Vagina (tissue), 2 donors: ENCODE results near the gene KLC1. TPM values are rescaled to one million over a fixed set of nuclear protein-coding genes. Genes with fewer than 3 reads are reported as not detected.

Source experiments
- DNase-seq, 2 donors: peaks; one replicate each; pipeline ENCODE4 v3.0.0-alpha.2; 2017; ENCODE audit errors: extremely low spot score in 2 of 2
- H3K27ac ChIP-seq: fragments of 200-600 bp; sonication (generic); one replicate; pipeline ENCODE4 v1.5.1; 2019
- H3K27me3 ChIP-seq: fragments of 200-600 bp; sonication (generic); one replicate; pipeline ENCODE4 v1.5.1; 2019
- H3K36me3 ChIP-seq, 2 donors: fragments of 200-600 bp; sonication (generic); one replicate each; pipeline ENCODE4 v1.5.1; 2017 to 2019
- H3K4me1 ChIP-seq: fragments of 200-600 bp; sonication (generic); one replicate; pipeline ENCODE4 v1.5.1; 2019
- H3K4me3 ChIP-seq, 2 donors: fragments of 200-600 bp; sonication (generic); 1 replicate in 1 of 2; 2 replicates in 1 of 2; pipeline ENCODE4 v1.5.1; 2016 to 2019
- H3K9me3 ChIP-seq: fragments of 200-600 bp; sonication (generic); one replicate; pipeline ENCODE4 v1.5.1; 2019
- CTCF ChIP-seq, 3 experiments: fragments of 450-650 bp in 2 of 3; fragments of 200-600 bp in 1 of 3; sonication (generic) in 1 of 3; IDR thresholded peaks; one replicate each; pipeline ENCODE4 v1.5.1; 2017 to 2019; ENCODE audit warnings: antibody characterized with exemption in 3 of 3, mild to moderate bottlenecking in 2 of 3, moderate library complexity in 2 of 3
- POLR2A ChIP-seq, 2 donors: fragments of 450-650 bp; IDR thresholded peaks; one replicate each; pipeline ENCODE4 v1.6.1; 2017; ENCODE audit warnings: antibody characterized with exemption in 2 of 2, mild to moderate bottlenecking in 2 of 2, moderate library complexity in 2 of 2
- POLR2AphosphoS5 ChIP-seq, 2 donors: sonication (generic); formaldehyde crosslinking; IDR thresholded peaks; one replicate each; pipeline ENCODE4 v1.9.0; 2017; ENCODE audit warnings: antibody characterized with exemption in 2 of 2, mild to moderate bottlenecking in 2 of 2, low read depth in 1 of 2; ENCODE audit not compliant: insufficient read depth in 1 of 2
- intact Hi-C: fragments of 100-400 bp; cut with DNase I; formaldehyde crosslinking; loops from one replicate; pipeline ENCODE4 v1.15.1; 2023
- total RNA-seq: library from RNA; depleted of rRNA; stranded (reverse); fragments of >200 nt; gene quantifications from one replicate; pipeline ENCODE4 v1.2.3, GENCODE V29; 2016

The KLC1 gene
- total RNA-seq, 1 donor from 2014 or later, result 322 TPM

- Histone ChIP-seq H3K27me3 (no peaks in the 10 kb centered on the region), H3K27ac (peak overlapping the region; percentile 99), H3K4me3 (peak overlapping the region; percentile 96 to 97), H3K9me3 (no peaks in the 10 kb centered on the region), H3K4me1 (peaks cover 74% of the 10 kb centered on the region), H3K36me3 (no peaks in the 10 kb centered on the region)
- intact Hi-C loops, result loop anchor here (10.0 kb wide), 1 partner anchor 55 kb away; no protein-coding TSS in a partner anchor
- TF ChIP-seq POLR2AphosphoS5 (IDR thresholded peaks at IDR 0.05; ENCODE audit: insufficient read depth in 1 of 2, low read depth in 1 of 2) (no peak), POLR2A (IDR thresholded peaks at IDR 0.05) (peak in 1 of 2 donors; percentile 28)
- DNase-seq, result no peak
Measured at GRCh38 chr14:103629503-103630121, 601 bp downstream of the KLC1 start.

GRCh38 chr14:103630364-103631108, 1.5 kb downstream of the KLC1 start:
- Histone ChIP-seq H3K4me1 (peaks cover 73% of the 10 kb centered on the region), H3K27me3 (no peaks in the 10 kb centered on the region), H3K4me3 (peak overlapping the region; percentile 96 to 97), H3K9me3 (no peaks in the 10 kb centered on the region), H3K27ac (peak overlapping the region; percentile 99), H3K36me3 (no peaks in the 10 kb centered on the region)
- intact Hi-C loops, result no loop called here
- no peak for DNase-seq
- TF ChIP-seq POLR2A (IDR thresholded peaks at IDR 0.05), result no peak
- TF ChIP-seq POLR2AphosphoS5 (IDR thresholded peaks at IDR 0.05; ENCODE audit: insufficient read depth in 1 of 2, low read depth in 1 of 2), result no peak
- no peak for TF ChIP-seq CTCF (IDR thresholded peaks at IDR 0.05)

GRCh38 chr14:103633391-103633790, 4.4 kb downstream of the KLC1 start:
- intact Hi-C loops, result no loop called here
- no peaks in the 10 kb centered on the region for H3K36me3 ChIP-seq
- H3K27me3 ChIP-seq, result no peaks in the 10 kb centered on the region
- no peak overlapping the region for H3K27ac ChIP-seq
- H3K4me3 ChIP-seq, result no peak overlapping the region
- TF ChIP-seq POLR2AphosphoS5 (IDR thresholded peaks at IDR 0.05; ENCODE audit: insufficient read depth in 1 of 2, low read depth in 1 of 2), result no peak
- no peak for TF ChIP-seq POLR2A (IDR thresholded peaks at IDR 0.05)
- TF ChIP-seq CTCF (IDR thresholded peaks at IDR 0.05), result no peak
- H3K9me3 ChIP-seq, result no peaks in the 10 kb centered on the region
- DNase-seq, result no peak
- peaks cover 80% of the 10 kb centered on the region for H3K4me1 ChIP-seq

- no peak for DNase-seq
- TF ChIP-seq POLR2AphosphoS5 (IDR thresholded peaks at IDR 0.05; ENCODE audit: insufficient read depth in 1 of 2, low read depth in 1 of 2) (no peak), POLR2A (IDR thresholded peaks at IDR 0.05) (no peak), CTCF (IDR thresholded peaks at IDR 0.05) (no peak)
- no peaks in the 10 kb centered on the region for H3K27me3 ChIP-seq
- H3K9me3 ChIP-seq, result no peaks in the 10 kb centered on the region
- H3K27ac ChIP-seq, result peak overlapping the region; percentile 23
- H3K4me3 ChIP-seq, result no peak overlapping the region
- no peaks in the 10 kb centered on the region for H3K36me3 ChIP-seq
- H3K4me1 ChIP-seq, result peaks cover 87% of the 10 kb centered on the region
- intact Hi-C loops, result no loop called here
Measured at GRCh38 chr14:103634156-103634555, 5.1 kb downstream of the KLC1 start.

- H3K36me3 ChIP-seq, result no peaks in the 10 kb centered on the region
- H3K27ac ChIP-seq, result no peak overlapping the region
- H3K4me1 ChIP-seq, result peaks cover 84% of the 10 kb centered on the region
- H3K27me3 ChIP-seq, result no peaks in the 10 kb centered on the region
- no peak for DNase-seq
- no peaks in the 10 kb centered on the region for H3K9me3 ChIP-seq
- TF ChIP-seq CTCF (IDR thresholded peaks at IDR 0.05), result no peak
- no peak for TF ChIP-seq POLR2AphosphoS5 (IDR thresholded peaks at IDR 0.05; ENCODE audit: insufficient read depth in 1 of 2, low read depth in 1 of 2)
- no peak for TF ChIP-seq POLR2A (IDR thresholded peaks at IDR 0.05)
- intact Hi-C loops, result no loop called here
- H3K4me3 ChIP-seq, result no peak overlapping the region
Measured at GRCh38 chr14:103638594-103638993, 9.6 kb downstream of the KLC1 start.
